ENCODE measurements around the gene LRRC40. TPM values are rescaled to one million over a fixed set of nuclear protein-coding genes. Genes with fewer than 3 reads are reported as not detected.

LRRC40 gene
- total and polyA plus RNA-seq, 9 of the 15 experiments (the other 6 are each of a cell fraction or from before 2014, with no cell fraction given): 16.1 to 36.2 (median 30.9) TPM

- TF ChIP-seq VEZF1 (CRISPR knock-in tag; IDR thresholded peaks at IDR 0.05) (peak; percentile 55), CAMTA2 (CRISPR knock-in tag; conservative IDR thresholded peaks at IDR 0.05) (no peak), ILF3 (IDR thresholded peaks at IDR 0.05; ENCODE audit: borderline replicate concordance) (no peak), TAF1 (IDR thresholded peaks at IDR 0.05; ENCODE audit: control insufficient read depth, extremely low read depth, insufficient read depth, low read length, severe bottlenecking) (peak; percentile 85), SAFB (IDR thresholded peaks at IDR 0.05; ENCODE audit: borderline replicate concordance, low read depth, low read length) (no peak), PRMT5 (CRISPR knock-in tag; IDR thresholded peaks at IDR 0.05) (no peak), MEF2A (IDR thresholded peaks at IDR 0.05; ENCODE audit: control insufficient read depth, low read depth, low read length) (no peak), PYGO2 (tag; IDR thresholded peaks at IDR 0.05) (no peak), DPF2 (IDR thresholded peaks at IDR 0.05) (0 out of 2 replicates have a peak, but pooled peaks have one; percentile 42), CREBBP (IDR thresholded peaks at IDR 0.05; ENCODE audit: low read depth, low read length) (no peak), HMGXB4 (CRISPR knock-in tag; IDR thresholded peaks at IDR 0.05) (peak; percentile 87; the same call in 1 of the 2 replicates), THRAP3 (IDR thresholded peaks at IDR 0.05; ENCODE audit: borderline replicate concordance) (no peak), TEAD2 (tag; IDR thresholded peaks at IDR 0.05) (no peak), POLR2A (conservative IDR thresholded peaks at IDR 0.05) (peak; percentile 92), ZNF444 (CRISPR knock-in tag; IDR thresholded peaks at IDR 0.05) (no peak), UBTF (IDR thresholded peaks at IDR 0.05; ENCODE audit: borderline replicate concordance in 1 of 2, low read depth in 2 of 2, low read length in 2 of 2) (0 out of 4 replicates have a peak, but pooled peaks of 1 of the 2 experiments have one; percentile 17), LEF1 (IDR thresholded peaks at IDR 0.05) (peak; percentile 55; the same call in 1 of the 2 replicates), FOXJ2 (tag; IDR thresholded peaks at IDR 0.05) (no peak), KDM2B (CRISPR knock-in tag; IDR thresholded peaks at IDR 0.05) (no peak), CHD1 (IDR thresholded peaks at IDR 0.05; ENCODE audit: low read length) (peak; percentile 12), CHD2 (IDR thresholded peaks at IDR 0.05; ENCODE audit: low read depth, low read length) (peak; percentile 46; the same call in 1 of the 2 replicates)
- TF ChIP-seq, protein P1, sequence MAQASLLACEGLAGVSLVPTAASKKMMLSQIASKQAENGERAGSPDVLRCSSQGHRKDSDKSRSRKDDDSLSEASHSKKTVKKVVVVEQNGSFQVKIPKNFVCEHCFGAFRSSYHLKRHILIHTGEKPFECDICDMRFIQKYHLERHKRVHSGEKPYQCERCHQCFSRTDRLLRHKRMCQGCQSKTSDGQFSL (CRISPR knock-in tag; IDR thresholded peaks at IDR 0.05): peak; percentile 50; the same call in 1 of the 2 replicates
- TF ChIP-seq, protein P1 (tag; IDR thresholded peaks at IDR 0.05): no peak
Measured at GRCh38 chr1:70205434-70206118, at the start of gene LRRC40 (continued).
